GM21825 (cell line): ENCODE data around the gene BACH2.
"Not testable (repeated sequence)": the region's sequence is repeated elsewhere in the genome, so short reads cannot be mapped to it uniquely, and the experiment has no call there.

Experiments used
- ATAC-seq: cut with Tn5 transposase; IDR thresholded peaks from one replicate; pipeline ENCODE4 v1.9.1; 2021; ENCODE audit warnings: mild to moderate bottlenecking, moderate library complexity; ENCODE audit not compliant: unreplicated experiment

Gene BACH2

DNA sequence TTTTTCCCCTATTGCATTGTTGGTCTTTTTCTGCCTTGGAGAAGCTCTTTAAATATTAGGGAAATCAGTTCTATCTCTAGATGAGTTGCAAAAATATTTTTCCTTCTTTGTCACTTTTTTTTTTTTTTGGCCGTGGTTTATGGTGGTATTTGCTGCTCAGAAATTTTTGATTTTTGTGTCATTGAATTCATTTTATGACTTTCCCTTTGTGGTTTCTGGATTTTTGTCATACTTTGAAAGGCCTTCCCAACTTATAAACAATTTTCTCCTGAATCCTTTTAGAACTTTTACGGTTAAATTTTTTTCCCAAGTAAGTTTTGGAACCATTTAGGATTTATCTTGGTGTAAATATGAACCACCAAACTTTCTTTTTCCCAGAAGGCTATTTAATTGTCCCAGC is 256.7 kb downstream of the BACH2 start:
- ATAC-seq = no peak

GRCh38 chr6:90038961-90039653 is 257.5 kb downstream of the BACH2 start:
- ATAC-seq = no peak

GRCh38 chr6:90036963-90037362 is 259.7 kb downstream of the BACH2 start:
- no peak for ATAC-seq

GRCh38 chr6:90035047-90035723 is 261.5 kb downstream of the BACH2 start:
- ATAC-seq = no peak

- ATAC-seq = no peak
Measured at GRCh38 chr6:90033746-90034271, 262.8 kb downstream of the BACH2 start.

GRCh38 chr6:90032489-90033212 is 264.0 kb downstream of the BACH2 start:
- not testable (repeated sequence) for ATAC-seq

GRCh38 chr6:90028995-90029635 is 267.5 kb downstream of the BACH2 start:
- ATAC-seq = no peak

- no peak for ATAC-seq
Measured at GRCh38 chr6:90028066-90028778, 268.4 kb downstream of the BACH2 start.

DNA sequence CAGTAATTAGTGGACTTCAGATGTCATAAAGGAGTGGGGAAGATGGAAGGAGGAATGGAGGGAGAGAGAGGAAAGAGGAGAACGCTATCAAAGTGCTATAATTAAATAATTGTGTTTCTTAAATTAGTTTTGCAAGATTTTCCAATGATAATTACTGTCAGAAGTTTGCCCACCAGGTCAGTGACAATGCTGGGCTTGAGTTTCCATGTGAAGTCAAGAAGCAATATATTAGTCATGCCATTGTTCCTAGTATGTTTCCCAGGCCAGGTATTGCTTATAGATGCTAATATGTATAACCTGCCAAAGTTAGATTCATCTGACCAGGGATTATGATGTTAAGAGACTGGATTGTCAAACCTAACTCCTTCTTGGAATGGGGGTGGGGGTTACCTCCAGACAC is 270.4 kb downstream of the BACH2 start:
- ATAC-seq = no peak

DNA sequence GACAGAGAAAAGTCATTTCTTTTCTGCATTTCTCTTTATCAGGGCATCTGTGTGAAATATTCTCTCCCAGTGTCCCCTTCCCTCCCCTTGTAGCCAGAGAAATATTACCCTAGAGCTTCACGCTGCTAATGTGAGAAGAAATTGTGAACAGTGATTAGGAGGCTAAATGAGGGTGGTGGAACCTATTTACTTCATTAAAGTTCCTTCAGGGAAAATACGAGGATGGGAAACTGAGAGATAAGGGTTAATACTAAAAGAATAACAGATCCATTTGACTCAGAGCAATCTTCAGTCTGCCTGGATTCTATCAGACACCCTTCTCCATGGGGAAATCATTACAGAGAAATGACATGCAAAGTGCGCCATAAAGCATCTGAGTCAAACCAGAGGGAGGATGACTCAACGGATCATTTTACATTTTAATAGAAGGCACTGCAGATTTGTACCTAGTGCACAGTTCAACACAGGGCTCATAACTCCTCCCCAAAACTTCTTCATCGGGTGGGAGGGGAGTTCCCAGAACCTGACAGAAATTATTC is 271.1 kb downstream of the BACH2 start:
- ATAC-seq = no peak

- ATAC-seq = no peak
Measured at GRCh38 chr6:90024633-90025032, 272.0 kb downstream of the BACH2 start.

DNA sequence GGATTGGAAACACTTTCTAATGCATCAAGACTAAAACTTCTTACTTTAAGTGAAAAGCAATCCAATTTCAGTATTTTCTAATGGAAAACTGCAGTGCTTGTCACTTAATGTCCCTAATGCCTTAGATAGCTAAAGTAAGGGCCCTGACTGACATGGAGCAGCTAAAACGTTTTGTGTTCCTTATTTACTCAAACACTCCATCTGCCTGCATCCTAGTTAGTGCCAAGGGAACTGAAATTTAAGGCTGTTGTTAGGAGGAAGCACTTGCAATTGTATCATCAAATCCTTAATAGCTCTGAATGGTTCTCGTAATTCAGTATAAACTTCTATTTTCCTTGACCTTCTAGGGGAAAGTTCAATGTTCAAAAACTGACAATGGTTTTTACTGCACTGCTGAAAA is 274.9 kb downstream of the BACH2 start:
- ATAC-seq = no peak

- no peak for ATAC-seq
Measured at GRCh38 chr6:90020746-90021145, 275.9 kb downstream of the BACH2 start.

DNA sequence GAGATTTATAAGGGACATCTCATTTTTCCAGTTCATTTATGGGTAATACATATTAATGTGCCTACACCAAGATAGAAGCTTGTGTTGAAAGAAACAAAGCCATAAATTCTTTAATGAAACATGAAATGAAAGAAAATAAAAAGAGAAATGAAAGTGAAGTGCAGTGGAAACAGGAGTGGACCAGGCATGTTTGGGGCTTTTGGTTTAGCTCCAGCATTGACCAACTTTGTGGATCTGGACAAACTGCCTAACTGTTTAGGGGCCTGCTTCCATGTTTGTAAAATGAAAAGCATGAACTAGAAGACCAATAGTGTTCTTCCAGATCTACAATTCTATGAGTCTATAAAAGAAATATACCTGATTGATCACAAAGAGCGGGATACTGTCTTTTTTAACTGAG is 277.4 kb downstream of the BACH2 start:
- no peak for ATAC-seq

DNA sequence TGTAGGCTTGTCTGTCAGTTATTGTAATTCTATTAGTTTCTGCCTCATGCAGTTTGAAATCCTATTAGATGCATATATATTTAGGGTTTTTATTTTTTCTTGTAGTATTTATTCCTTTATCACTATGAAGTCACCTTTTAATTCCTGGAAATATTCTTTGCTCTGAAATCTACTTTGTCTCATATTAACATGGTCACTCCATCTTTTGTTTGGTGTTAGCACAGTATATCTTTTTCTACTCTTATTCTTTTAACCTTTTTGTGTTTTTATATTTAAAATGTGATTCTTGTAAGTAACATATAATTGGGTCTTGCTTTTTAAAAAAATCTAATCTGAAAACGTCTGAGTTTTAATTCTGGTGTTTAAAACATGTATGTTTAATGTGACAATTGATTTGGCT is 280.8 kb downstream of the BACH2 start:
- no peak for ATAC-seq

- no peak for ATAC-seq
Measured at GRCh38 chr6:90008908-90009501, 287.6 kb downstream of the BACH2 start.

DNA sequence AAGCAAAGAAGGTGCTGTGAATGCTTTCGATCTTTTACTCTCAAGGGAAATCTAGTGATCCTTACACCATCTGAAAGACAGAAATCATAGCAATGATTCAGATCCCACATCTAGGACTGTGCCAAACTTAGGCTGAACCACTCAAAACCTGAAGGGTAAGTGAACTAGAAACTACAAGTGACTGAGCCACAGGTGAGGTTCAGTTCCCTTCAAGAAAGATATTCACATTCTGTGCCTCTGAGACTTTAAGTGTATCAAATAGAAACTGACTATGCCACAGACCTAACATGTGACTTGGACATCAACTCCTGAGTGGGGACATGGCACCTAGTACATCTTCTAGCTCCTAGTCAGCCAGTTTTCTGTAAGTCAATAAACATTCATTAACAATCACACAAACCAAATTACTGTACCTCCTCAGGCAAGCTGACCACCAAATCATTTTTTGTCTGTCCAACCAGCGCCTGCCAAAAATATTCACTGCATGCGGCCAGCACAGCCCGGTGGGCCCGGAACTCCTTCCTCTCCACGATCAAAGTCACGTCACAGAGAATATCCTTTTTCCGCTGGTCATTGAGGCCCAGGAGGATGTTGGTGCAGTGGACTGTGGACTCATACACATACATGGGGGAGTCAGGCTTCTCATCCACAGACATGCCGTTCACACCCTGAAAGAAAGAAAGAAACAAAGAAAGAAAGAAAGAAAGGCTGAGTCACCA is 288.3 kb downstream of the BACH2 start:
- peak; percentile 54 for ATAC-seq

DNA sequence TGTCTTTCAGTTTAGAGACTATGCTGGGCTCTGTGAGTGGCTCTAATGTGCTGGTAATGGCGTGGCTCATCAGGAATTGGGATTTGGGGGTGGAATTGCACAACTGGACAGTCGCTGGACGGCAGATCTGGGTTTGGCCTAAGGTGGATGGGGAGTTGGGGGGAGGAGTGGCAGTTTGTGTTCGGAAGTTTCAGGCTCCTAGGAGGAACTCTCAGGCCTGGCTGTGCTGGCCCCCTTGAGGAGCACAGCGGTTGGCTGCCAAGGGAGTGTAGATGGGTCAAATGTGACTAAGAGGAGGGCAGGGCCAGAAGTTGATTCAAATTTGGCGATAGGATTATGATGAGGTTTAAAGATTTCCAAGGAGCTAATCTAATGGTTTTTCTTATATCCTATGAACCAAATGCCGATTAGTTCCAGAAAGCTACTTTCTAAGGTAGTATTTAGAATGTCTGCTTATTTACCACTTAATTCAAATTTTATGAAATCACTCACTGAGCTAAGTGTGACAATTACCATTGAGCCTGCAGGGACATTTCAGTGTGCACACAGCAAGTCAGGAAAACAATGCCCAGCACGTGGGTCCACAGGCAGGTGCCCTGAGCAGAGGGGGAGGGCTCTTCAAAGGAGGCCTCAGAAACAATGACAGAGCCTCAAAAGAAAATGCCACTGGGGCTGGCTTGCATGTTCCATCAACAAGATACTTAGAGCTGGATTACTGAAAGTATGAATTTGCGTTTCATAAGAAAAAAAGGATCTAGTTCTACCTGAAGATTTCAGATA is 291.4 kb downstream of the BACH2 start:
- no peak for ATAC-seq

GRCh38 chr6:90004511-90004910 is 292.1 kb downstream of the BACH2 start:
- no peak for ATAC-seq
